ENCODE measurements around the gene DEPDC5.

DNA sequence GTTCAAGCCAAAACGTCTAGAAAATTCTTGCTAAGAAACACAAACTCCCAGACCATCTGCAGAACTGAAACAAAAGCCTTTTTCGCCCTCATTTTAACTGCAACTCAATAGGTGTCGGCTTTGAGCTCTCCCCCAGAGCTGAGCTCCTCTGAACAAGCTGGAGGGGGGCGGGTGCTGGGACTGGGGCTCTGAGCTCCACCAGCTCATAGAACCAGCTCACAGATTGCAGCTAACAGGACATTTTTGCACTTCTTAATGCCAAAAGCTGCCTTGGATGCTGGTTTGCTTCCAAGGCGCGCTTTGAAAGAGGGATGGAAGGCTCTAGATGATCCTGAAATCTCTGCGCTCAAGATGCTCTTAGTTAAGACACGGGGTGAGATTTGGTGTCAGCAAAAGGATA, 184.5 kb downstream of the DEPDC5 start:
- TF ChIP-seq CTCF (IDR thresholded peaks at IDR 0.05) (no peak), POLR2A (IDR thresholded peaks at IDR 0.05) (no peak), EP300 (IDR thresholded peaks at IDR 0.05; ENCODE audit: low read depth) (no peak)

Data from transverse colon (tissue), 3 donors.